Cardiac muscle cell (in vitro differentiated cells and primary cell): ENCODE results near the gene PRPH. TPM values are rescaled to one million over a fixed set of nuclear protein-coding genes. Genes with fewer than 3 reads are reported as not detected.

Experiments used
- DNase-seq, 2 donors: peaks; one replicate each; pipeline versions ENCODE4 v3.0.0 to v3.0.0-alpha.2; 2010 to 2017; ENCODE audit warnings: low read depth in 1 of 2, low spot score in 1 of 2
- H3K27ac ChIP-seq: fragments of 200-600 bp; sonication (generic); 2 replicates; pipeline ENCODE4 v1.5.1; 2016
- H3K27me3 ChIP-seq: fragments of 200-600 bp; sonication (generic); 2 replicates; pipeline ENCODE4 v1.6.0; 2016; ENCODE audit warnings: control low read depth
- H3K36me3 ChIP-seq: fragments of 200-600 bp; sonication (generic); 2 replicates; pipeline ENCODE4 v1.5.1; 2016; ENCODE audit warnings: control low read depth
- H3K4me1 ChIP-seq: fragments of 200-600 bp; sonication (generic); 2 replicates; pipeline ENCODE4 v1.8.1; 2017; ENCODE audit warnings: low read depth, mild to moderate bottlenecking, mixed run types
- H3K4me3 ChIP-seq: fragments of 200-600 bp; sonication (generic); 2 replicates; pipeline ENCODE4 v1.5.1; 2016; ENCODE audit warnings: mild to moderate bottlenecking
- H3K9me3 ChIP-seq: fragments of 200-600 bp; sonication (generic); 2 replicates; pipeline ENCODE4 v1.5.1; 2017; ENCODE audit warnings: low read depth, mild to moderate bottlenecking, control low read depth
- polyA plus RNA-seq: library from polyadenylated mRNA; unstranded; fragments of >200 nt; fragmentation: Nextera tagmentation; extraction: Ambion mirVana; gene quantifications from 2 replicates; pipeline ENCODE4 v1.2.1, GENCODE V29; 2016
- total RNA-seq: library from RNA; depleted of rRNA; stranded (reverse); fragments of >200 nt; gene quantifications from 2 replicates; pipeline ENCODE4 v1.2.3, GENCODE V29; 2016
- TF ChIP-seq, protein P1 (sequence below): IDR thresholded peaks from 2 replicates; pipeline ENCODE4 v1.5.1; 2012; ENCODE audit warnings: low read depth, mild to moderate bottlenecking, low read length

The PRPH gene
- total and polyA plus RNA-seq, 2 experiments from 2014 or later = 1.1 to 4.0 TPM

DNA sequence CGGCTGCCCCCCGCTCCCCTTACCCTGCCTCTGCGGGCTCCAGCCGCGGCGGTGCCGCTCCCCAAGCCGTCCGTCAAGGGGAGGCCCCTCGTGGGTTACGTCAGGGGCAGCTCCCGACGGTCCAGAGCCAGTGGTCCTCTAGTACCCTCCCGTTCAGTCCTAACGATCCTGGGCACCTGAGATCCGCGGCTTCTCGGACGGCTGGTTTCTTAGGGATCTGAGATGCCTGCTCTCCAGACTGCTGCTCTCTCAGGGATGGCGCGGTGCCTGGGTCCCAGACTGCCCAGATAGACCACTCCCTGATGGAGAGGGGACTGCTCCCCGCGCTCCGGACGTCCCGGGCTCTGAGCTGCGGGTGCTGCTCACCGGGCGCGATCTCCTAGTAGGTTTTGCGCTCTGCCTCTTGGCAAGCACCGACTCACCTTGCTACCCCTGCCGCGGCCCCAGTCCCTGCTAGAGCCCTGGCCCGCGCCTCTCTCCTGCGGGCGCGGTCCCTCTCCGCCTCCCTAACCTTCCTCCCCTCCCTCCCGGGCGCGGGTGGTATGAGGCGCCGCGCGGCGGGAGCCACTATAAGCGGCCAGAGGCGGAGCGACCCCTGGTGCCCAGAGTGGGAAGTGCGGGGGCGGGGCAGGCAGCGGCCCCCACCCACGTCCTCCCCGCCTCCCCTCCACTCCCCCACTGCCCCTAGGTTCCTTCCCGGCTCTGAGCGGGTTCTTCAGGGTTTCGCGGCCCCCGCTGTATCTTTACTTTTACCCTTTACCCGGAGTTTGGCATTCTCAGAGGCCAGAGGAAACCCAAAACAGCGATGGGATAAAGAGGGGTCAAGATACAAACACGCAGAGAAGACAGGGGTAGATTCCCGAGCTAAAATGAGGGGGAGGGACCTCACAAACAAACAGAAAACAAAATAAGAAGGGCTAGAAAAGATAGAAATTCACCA lies 42.0 kb downstream of the PRPH start, which contains the start of gene C1QL4:
TSS of gene C1QL4 (minus strand) at position 544 of the 940 bp plus-strand sequence. CDS start 711 bp downstream, outside the sequence.
- peak; percentile 75 to 89 for DNase-seq
- no peaks in the 10 kb centered on the region for H3K9me3 ChIP-seq
- peak within 1 kb of the TSS; percentile 19 for H3K4me3 ChIP-seq
- TF ChIP-seq, protein P1, sequence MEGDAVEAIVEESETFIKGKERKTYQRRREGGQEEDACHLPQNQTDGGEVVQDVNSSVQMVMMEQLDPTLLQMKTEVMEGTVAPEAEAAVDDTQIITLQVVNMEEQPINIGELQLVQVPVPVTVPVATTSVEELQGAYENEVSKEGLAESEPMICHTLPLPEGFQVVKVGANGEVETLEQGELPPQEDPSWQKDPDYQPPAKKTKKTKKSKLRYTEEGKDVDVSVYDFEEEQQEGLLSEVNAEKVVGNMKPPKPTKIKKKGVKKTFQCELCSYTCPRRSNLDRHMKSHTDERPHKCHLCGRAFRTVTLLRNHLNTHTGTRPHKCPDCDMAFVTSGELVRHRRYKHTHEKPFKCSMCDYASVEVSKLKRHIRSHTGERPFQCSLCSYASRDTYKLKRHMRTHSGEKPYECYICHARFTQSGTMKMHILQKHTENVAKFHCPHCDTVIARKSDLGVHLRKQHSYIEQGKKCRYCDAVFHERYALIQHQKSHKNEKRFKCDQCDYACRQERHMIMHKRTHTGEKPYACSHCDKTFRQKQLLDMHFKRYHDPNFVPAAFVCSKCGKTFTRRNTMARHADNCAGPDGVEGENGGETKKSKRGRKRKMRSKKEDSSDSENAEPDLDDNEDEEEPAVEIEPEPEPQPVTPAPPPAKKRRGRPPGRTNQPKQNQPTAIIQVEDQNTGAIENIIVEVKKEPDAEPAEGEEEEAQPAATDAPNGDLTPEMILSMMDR = peak; percentile 80
- H3K27ac ChIP-seq = no peak within 1 kb of the TSS
- H3K36me3 ChIP-seq = no peaks in the 10 kb centered on the region
- H3K4me1 ChIP-seq = no peaks in the 10 kb centered on the region
- peaks cover 100% of the 10 kb centered on the region for H3K27me3 ChIP-seq

DNA sequence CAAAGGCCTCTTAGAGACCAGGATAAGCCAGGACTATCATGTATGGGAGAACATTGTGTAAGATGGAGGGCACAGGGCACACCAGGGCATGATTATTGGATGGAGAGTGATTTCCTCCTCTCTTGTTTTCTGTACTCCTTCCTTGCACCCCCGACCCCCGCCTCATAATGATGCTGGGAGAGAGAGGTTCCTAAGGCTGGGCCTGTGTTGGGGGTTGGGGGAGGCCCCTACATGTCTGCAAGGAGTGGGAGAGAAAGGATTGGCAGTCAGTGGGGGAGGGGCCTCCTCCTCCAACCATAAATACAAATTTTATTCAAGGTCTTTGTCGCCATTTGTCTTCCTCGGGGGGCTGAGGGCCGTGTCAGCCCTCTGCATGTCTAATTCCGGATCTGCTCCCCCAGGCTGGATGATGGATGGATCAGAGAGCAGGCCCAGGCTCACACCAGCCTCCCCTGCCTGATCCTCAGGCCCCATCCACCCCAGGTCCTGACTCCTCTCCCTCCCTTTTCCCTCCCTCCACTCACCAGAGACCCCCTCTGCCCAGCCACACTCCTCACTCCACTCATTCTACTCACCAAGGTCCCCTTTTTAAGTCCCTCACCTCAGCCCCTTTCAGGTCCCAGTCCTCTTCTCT lies 44.0 kb downstream of the PRPH start:
- TF ChIP-seq, protein P1 = no peak
- Histone ChIP-seq H3K27me3 (peaks cover 100% of the 10 kb centered on the region), H3K4me3 (no peak overlapping the region), H3K36me3 (no peaks in the 10 kb centered on the region), H3K4me1 (peaks cover 8% of the 10 kb centered on the region), H3K27ac (no peak overlapping the region), H3K9me3 (no peaks in the 10 kb centered on the region)
- DNase-seq = no peak

GRCh38 chr12:49339464-49339861 lies 44.5 kb downstream of the PRPH start:
- H3K27me3 ChIP-seq = peaks cover 100% of the 10 kb centered on the region
- H3K36me3 ChIP-seq = no peaks in the 10 kb centered on the region
- DNase-seq = no peak
- no peaks in the 10 kb centered on the region for H3K9me3 ChIP-seq
- TF ChIP-seq, protein P1 = no peak
- no peak overlapping the region for H3K4me3 ChIP-seq
- peaks cover 8% of the 10 kb centered on the region for H3K4me1 ChIP-seq
- H3K27ac ChIP-seq = no peak overlapping the region

- H3K4me1 ChIP-seq = peaks cover 8% of the 10 kb centered on the region
- H3K27me3 ChIP-seq = peaks cover 100% of the 10 kb centered on the region
- TF ChIP-seq, protein P1 = no peak
- H3K9me3 ChIP-seq = no peaks in the 10 kb centered on the region
- no peak overlapping the region for H3K4me3 ChIP-seq
- no peak overlapping the region for H3K27ac ChIP-seq
- no peaks in the 10 kb centered on the region for H3K36me3 ChIP-seq
- no peak for DNase-seq
Measured at GRCh38 chr12:49340095-49340870, 45.3 kb downstream of the PRPH start.
